HFFc6 (cell line): ENCODE results near the gene PTPRM. TPM values are rescaled to one million over a fixed set of nuclear protein-coding genes. Genes with fewer than 3 reads are reported as not detected.

ENCODE experiments used
- DNase-seq: peaks from one replicate; pipeline ENCODE4 v3.0.0-alpha.2; 2018
- H3K27ac Mint-ChIP-seq: 2 replicates; pipeline ENCODE4 v1.8.0; 2020; ENCODE audit warnings: mild to moderate bottlenecking, mixed read lengths
- H3K27me3 Mint-ChIP-seq: 2 replicates; pipeline ENCODE4 v1.8.0; 2021; ENCODE audit warnings: mild to moderate bottlenecking, moderate library complexity, mixed read lengths; ENCODE audit not compliant: insufficient read depth
- H3K36me3 Mint-ChIP-seq: 2 replicates; pipeline ENCODE4 v1.8.0; 2021; ENCODE audit warnings: low read depth, mixed read lengths
- H3K4me1 Mint-ChIP-seq: 2 replicates; pipeline ENCODE4 v1.8.0; 2020; ENCODE audit warnings: low read depth, mixed read lengths
- H3K4me3 Mint-ChIP-seq: 2 replicates; pipeline ENCODE4 v1.8.0; 2020; ENCODE audit warnings: mild to moderate bottlenecking, moderate library complexity, mixed read lengths
- H3K9me3 Mint-ChIP-seq: 2 replicates; pipeline ENCODE4 v1.8.0; 2020; ENCODE audit warnings: mild to moderate bottlenecking, mixed read lengths
- CTCF ChIP-seq: fragments of 200-600 bp; sonication (generic); IDR thresholded peaks from 2 replicates; pipeline ENCODE4 v1.5.0; 2021; ENCODE audit warnings: antibody characterized with exemption, mild to moderate bottlenecking
- total RNA-seq, 6 experiments: library from RNA; stranded (reverse); fragmentation: NEBNext Ultra II Directional; extraction: Animal tissue kit (Norgen Biotek cat#: 25700); gene quantifications; 2 replicates in 1 of 6; 3 replicates in 5 of 6; pipeline ENCODE4 v1.2.3, GENCODE V29; 2021

PTPRM gene
- total RNA-seq, 6 experiments from 2014 or later, result 39.4 to 49.8 (median 43.8) TPM

- no peak for DNase-seq
- H3K4me1 Mint-ChIP-seq, result peaks cover 11% of the 10 kb centered on the region
- H3K36me3 Mint-ChIP-seq, result no peaks in the 10 kb centered on the region
- 0 out of 2 replicates have a peak, but pooled peaks cover 2% of the 10 kb centered on the region for H3K27me3 Mint-ChIP-seq
- no peak overlapping the region for H3K4me3 Mint-ChIP-seq
- H3K9me3 Mint-ChIP-seq, result no peaks in the 10 kb centered on the region
- no peak for TF ChIP-seq CTCF
- H3K27ac Mint-ChIP-seq, result no peak overlapping the region
These were observed 158.4 kb downstream of the PTPRM start for GRCh38 chr18:7725473-7725872.

- H3K9me3 Mint-ChIP-seq, result no peaks in the 10 kb centered on the region
- no peak overlapping the region for H3K27ac Mint-ChIP-seq
- no peak for TF ChIP-seq CTCF
- H3K36me3 Mint-ChIP-seq, result no peaks in the 10 kb centered on the region
- peaks cover 11% of the 10 kb centered on the region for H3K4me1 Mint-ChIP-seq
- no peak for DNase-seq
- H3K27me3 Mint-ChIP-seq, result 0 out of 2 replicates have a peak, but pooled peaks cover 2% of the 10 kb centered on the region
- no peak overlapping the region for H3K4me3 Mint-ChIP-seq
These were observed 158.8 kb downstream of the PTPRM start for GRCh38 chr18:7725897-7726296.

GRCh38 chr18:7726522-7726921, 159.4 kb downstream of the PTPRM start:
- Mint-ChIP-seq H3K4me3 (no peak overlapping the region), H3K27ac (no peak overlapping the region), H3K27me3 (no peaks in the 10 kb centered on the region), H3K9me3 (no peaks in the 10 kb centered on the region), H3K4me1 (peaks cover 11% of the 10 kb centered on the region), H3K36me3 (no peaks in the 10 kb centered on the region)
- no peak for DNase-seq
- TF ChIP-seq CTCF, result no peak

GRCh38 chr18:7727361-7728076, 160.4 kb downstream of the PTPRM start:
- Mint-ChIP-seq H3K4me1 (peaks cover 11% of the 10 kb centered on the region), H3K9me3 (no peaks in the 10 kb centered on the region), H3K27ac (no peak overlapping the region), H3K27me3 (no peaks in the 10 kb centered on the region), H3K36me3 (no peaks in the 10 kb centered on the region), H3K4me3 (no peak overlapping the region)
- TF ChIP-seq CTCF, result no peak
- DNase-seq, result no peak

- DNase-seq, result no peak
- no peak overlapping the region for H3K4me3 Mint-ChIP-seq
- peaks cover 3% of the 10 kb centered on the region for H3K9me3 Mint-ChIP-seq
- H3K36me3 Mint-ChIP-seq, result peaks cover 2% of the 10 kb centered on the region; the same call in 1 of the 2 replicates
- no peak for TF ChIP-seq CTCF
- H3K4me1 Mint-ChIP-seq, result peaks cover 11% of the 10 kb centered on the region
- H3K27me3 Mint-ChIP-seq, result no peaks in the 10 kb centered on the region
- H3K27ac Mint-ChIP-seq, result peak overlapping the region; percentile 16; the same call in 1 of the 2 replicates
These were observed 161.2 kb downstream of the PTPRM start for GRCh38 chr18:7728297-7728696.
